Measurements from ENCODE around the gene NID1.
A peak's percentile ranks its signal among the peaks of the same experiment; 100 is the strongest.
"Not testable (repeated sequence)": the region's sequence is repeated elsewhere in the genome, so short reads cannot be mapped to it uniquely, and the experiment has no call there.

NID1 gene

DNA sequence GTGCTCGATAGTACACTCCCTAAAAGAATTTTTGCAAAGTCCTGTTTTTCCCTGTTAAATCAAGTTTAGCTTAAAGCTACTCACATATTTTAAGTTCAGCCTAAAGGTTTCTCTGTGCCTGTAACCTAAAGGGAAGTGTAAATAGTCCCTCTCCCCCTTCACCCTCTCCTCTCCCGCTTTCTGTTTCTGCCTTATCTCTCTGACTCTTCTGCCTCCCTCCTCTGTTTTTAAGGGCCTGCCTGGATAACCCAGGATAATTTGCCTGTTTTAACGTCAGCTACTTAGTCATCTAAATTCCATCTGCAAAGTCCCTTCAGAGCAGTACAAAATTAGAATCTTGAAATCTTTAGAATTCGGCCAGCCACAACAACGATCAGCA, 92.6 kb downstream of the NID1 start:
- Histone ChIP-seq H3K9me3 (ENCODE audit: insufficient read depth, low read length) (peaks cover 15% of the 10 kb centered on the region), H3K27me3 (ENCODE audit: insufficient read depth, insufficient read length) (no peaks in the 10 kb centered on the region), H3K4me1 (ENCODE audit: insufficient read depth, insufficient read length) (no peaks in the 10 kb centered on the region), H3K4me3 (ENCODE audit: insufficient read length, low read depth) (peak overlapping the region; percentile 37), H3K36me3 (ENCODE audit: insufficient read depth, insufficient read length, low read length) (peaks cover 14% of the 10 kb centered on the region), H3K9ac (ENCODE audit: insufficient read length, low read depth) (peak overlapping the region; percentile 73)
- TF ChIP-seq ZNF274 (IDR thresholded peaks at IDR 0.05; ENCODE audit: low read depth, low read length) = no peak
- no peak for TF ChIP-seq YY1 (IDR thresholded peaks at IDR 0.05; ENCODE audit: insufficient read depth, insufficient read length)
- no peak for TF ChIP-seq SUZ12 (IDR thresholded peaks at IDR 0.05; ENCODE audit: extremely low read depth, insufficient read depth, insufficient read length)
- no peak for DNase-seq (ENCODE audit: low read depth, low spot score)

GRCh38 chr1:235971571-235972310, 93.1 kb downstream of the NID1 start:
- TF ChIP-seq ZNF274 (IDR thresholded peaks at IDR 0.05; ENCODE audit: low read depth, low read length) (no peak), SUZ12 (IDR thresholded peaks at IDR 0.05; ENCODE audit: extremely low read depth, insufficient read depth, insufficient read length) (no peak), YY1 (IDR thresholded peaks at IDR 0.05; ENCODE audit: insufficient read depth, insufficient read length) (no peak)
- Histone ChIP-seq H3K36me3 (ENCODE audit: insufficient read depth, insufficient read length, low read length) (peaks cover 9% of the 10 kb centered on the region), H3K9me3 (ENCODE audit: insufficient read depth, low read length) (peaks cover 9% of the 10 kb centered on the region), H3K4me1 (ENCODE audit: insufficient read depth, insufficient read length) (no peaks in the 10 kb centered on the region), H3K4me3 (ENCODE audit: insufficient read length, low read depth) (peak overlapping the region; percentile 37), H3K9ac (ENCODE audit: insufficient read length, low read depth) (peak overlapping the region; percentile 73), H3K27me3 (ENCODE audit: insufficient read depth, insufficient read length) (no peaks in the 10 kb centered on the region)
- peak; percentile 97 for DNase-seq (ENCODE audit: low read depth, low spot score)

DNA sequence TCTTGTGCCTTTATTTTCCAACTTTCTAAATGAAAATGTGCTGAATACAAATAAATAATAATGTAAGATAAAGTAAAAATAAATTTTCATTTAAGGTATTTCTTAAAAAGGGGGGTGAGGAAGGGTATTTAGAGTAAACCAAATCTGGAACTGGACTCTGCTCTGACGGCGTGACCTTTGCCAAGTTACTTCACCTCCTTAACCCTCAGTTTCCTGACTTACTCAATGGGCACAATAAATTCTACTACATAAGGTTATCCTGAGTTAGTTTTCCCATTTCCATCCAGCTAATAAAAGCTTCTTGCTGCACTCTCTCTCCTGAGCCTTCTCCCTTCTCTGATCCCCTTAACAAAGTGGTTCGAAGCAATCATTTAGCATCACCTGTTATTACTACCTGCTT, 93.9 kb downstream of the NID1 start:
- DNase-seq (ENCODE audit: low read depth, low spot score) = no peak
- no peak overlapping the region for H3K4me3 ChIP-seq (ENCODE audit: insufficient read length, low read depth)
- no peaks in the 10 kb centered on the region for H3K27me3 ChIP-seq (ENCODE audit: insufficient read depth, insufficient read length)
- TF ChIP-seq ZNF274 (IDR thresholded peaks at IDR 0.05; ENCODE audit: low read depth, low read length) = no peak
- TF ChIP-seq YY1 (IDR thresholded peaks at IDR 0.05; ENCODE audit: insufficient read depth, insufficient read length) = no peak
- no peak for TF ChIP-seq SUZ12 (IDR thresholded peaks at IDR 0.05; ENCODE audit: extremely low read depth, insufficient read depth, insufficient read length)
- no peaks in the 10 kb centered on the region for H3K4me1 ChIP-seq (ENCODE audit: insufficient read depth, insufficient read length)
- peaks cover 1% of the 10 kb centered on the region for H3K36me3 ChIP-seq (ENCODE audit: insufficient read depth, insufficient read length, low read length)
- no peak overlapping the region for H3K9ac ChIP-seq (ENCODE audit: insufficient read length, low read depth)
- peaks cover 2% of the 10 kb centered on the region; the same call in 1 of the 2 replicates for H3K9me3 ChIP-seq (ENCODE audit: insufficient read depth, low read length)

- TF ChIP-seq SUZ12 (IDR thresholded peaks at IDR 0.05; ENCODE audit: extremely low read depth, insufficient read depth, insufficient read length) (no peak), ZNF274 (IDR thresholded peaks at IDR 0.05; ENCODE audit: low read depth, low read length) (no peak), YY1 (IDR thresholded peaks at IDR 0.05; ENCODE audit: insufficient read depth, insufficient read length) (no peak)
- Histone ChIP-seq H3K9ac (ENCODE audit: insufficient read length, low read depth) (no peak overlapping the region), H3K4me1 (ENCODE audit: insufficient read depth, insufficient read length) (no peaks in the 10 kb centered on the region), H3K36me3 (ENCODE audit: insufficient read depth, insufficient read length, low read length) (no peaks in the 10 kb centered on the region), H3K9me3 (ENCODE audit: insufficient read depth, low read length) (no peaks in the 10 kb centered on the region), H3K4me3 (ENCODE audit: insufficient read length, low read depth) (no peak overlapping the region), H3K27me3 (ENCODE audit: insufficient read depth, insufficient read length) (no peaks in the 10 kb centered on the region)
- no peak for DNase-seq (ENCODE audit: low read depth, low spot score)
Measured at GRCh38 chr1:235968831-235969230, 96.1 kb downstream of the NID1 start.

GRCh38 chr1:235966134-235966533, 98.8 kb downstream of the NID1 start:
- not testable (repeated sequence) for H3K27me3 ChIP-seq (ENCODE audit: insufficient read depth, insufficient read length); H3K9ac ChIP-seq (ENCODE audit: insufficient read length, low read depth); DNase-seq (ENCODE audit: low read depth, low spot score); H3K9me3 ChIP-seq (ENCODE audit: insufficient read depth, low read length); H3K36me3 ChIP-seq (ENCODE audit: insufficient read depth, insufficient read length, low read length); H3K4me3 ChIP-seq (ENCODE audit: insufficient read length, low read depth); H3K4me1 ChIP-seq (ENCODE audit: insufficient read depth, insufficient read length)

GRCh38 chr1:235960809-235961208, 104.1 kb downstream of the NID1 start:
- TF ChIP-seq YY1 (IDR thresholded peaks at IDR 0.05; ENCODE audit: insufficient read depth, insufficient read length) (no peak), SUZ12 (IDR thresholded peaks at IDR 0.05; ENCODE audit: extremely low read depth, insufficient read depth, insufficient read length) (no peak), ZNF274 (IDR thresholded peaks at IDR 0.05; ENCODE audit: low read depth, low read length) (no peak)
- no peak overlapping the region for H3K4me3 ChIP-seq (ENCODE audit: insufficient read length, low read depth)
- no peaks in the 10 kb centered on the region for H3K9me3 ChIP-seq (ENCODE audit: insufficient read depth, low read length)
- H3K4me1 ChIP-seq (ENCODE audit: insufficient read depth, insufficient read length) = no peaks in the 10 kb centered on the region
- H3K9ac ChIP-seq (ENCODE audit: insufficient read length, low read depth) = no peak overlapping the region
- DNase-seq (ENCODE audit: low read depth, low spot score) = no peak
- no peaks in the 10 kb centered on the region for H3K36me3 ChIP-seq (ENCODE audit: insufficient read depth, insufficient read length, low read length)
- no peaks in the 10 kb centered on the region for H3K27me3 ChIP-seq (ENCODE audit: insufficient read depth, insufficient read length)

GRCh38 chr1:235958021-235958420, 106.9 kb downstream of the NID1 start:
- Histone ChIP-seq H3K9ac (ENCODE audit: insufficient read length, low read depth) (no peak overlapping the region), H3K4me3 (ENCODE audit: insufficient read length, low read depth) (no peak overlapping the region), H3K9me3 (ENCODE audit: insufficient read depth, low read length) (no peaks in the 10 kb centered on the region), H3K27me3 (ENCODE audit: insufficient read depth, insufficient read length) (no peaks in the 10 kb centered on the region), H3K4me1 (ENCODE audit: insufficient read depth, insufficient read length) (peaks cover 3% of the 10 kb centered on the region), H3K36me3 (ENCODE audit: insufficient read depth, insufficient read length, low read length) (no peaks in the 10 kb centered on the region)
- TF ChIP-seq YY1 (IDR thresholded peaks at IDR 0.05; ENCODE audit: insufficient read depth, insufficient read length) = no peak
- no peak for TF ChIP-seq SUZ12 (IDR thresholded peaks at IDR 0.05; ENCODE audit: extremely low read depth, insufficient read depth, insufficient read length)
- no peak for TF ChIP-seq ZNF274 (IDR thresholded peaks at IDR 0.05; ENCODE audit: low read depth, low read length)
- no peak for DNase-seq (ENCODE audit: low read depth, low spot score)

Measured in NT2/D1 (cell line).